Kidney epithelial cell (primary cell): ENCODE data around the gene OBSCN. TPM values are rescaled to one million over a fixed set of nuclear protein-coding genes. Genes with fewer than 3 reads are reported as not detected.
A peak's percentile ranks its signal among the peaks of the same experiment; 100 is the strongest.

ENCODE experiments used
- DNase-seq: peaks from one replicate; pipeline ENCODE4 v3.0.0-alpha.2; 2010; ENCODE audit warnings: low read depth
- H3K27me3 ChIP-seq: 2 replicates; pipeline ENCODE4 v1.6.0; 2011; ENCODE audit warnings: low read length; ENCODE audit not compliant: control insufficient read depth, insufficient read depth
- H3K36me3 ChIP-seq: 2 replicates; pipeline ENCODE4 v1.5.1; 2011; ENCODE audit warnings: low read length; ENCODE audit not compliant: control insufficient read depth, insufficient read depth
- H3K4me3 ChIP-seq: 2 replicates; pipeline ENCODE4 v1.5.1; 2011; ENCODE audit warnings: low read depth, mild to moderate bottlenecking, control low read depth, low read length
- CTCF ChIP-seq: IDR thresholded peaks from 2 replicates; pipeline ENCODE4 v1.5.1; 2011; ENCODE audit warnings: mild to moderate bottlenecking, moderate library complexity, low read length, control low read depth, inconsistent platforms; ENCODE audit not compliant: insufficient read depth, poor library complexity, severe bottlenecking
- total RNA-seq: library from RNA; depleted of rRNA; stranded (reverse); fragments of >200 nt; gene quantifications from 2 replicates; pipeline ENCODE4 v1.2.3, GENCODE V29; 2015

The OBSCN gene
- total RNA-seq, 1 donor from 2014 or later, result 13.5 TPM

GRCh38 chr1:228212415-228212965 lies 4.6 kb downstream of the OBSCN start:
- DNase-seq, result no peak
- no peak for TF ChIP-seq CTCF
- Histone ChIP-seq H3K4me3 (peak overlapping the region; percentile 31), H3K36me3 (no peaks in the 10 kb centered on the region), H3K27me3 (peaks cover 29% of the 10 kb centered on the region)

GRCh38 chr1:228212966-228213844 lies 5.4 kb downstream of the OBSCN start:
- Histone ChIP-seq H3K4me3 (peak overlapping the region; percentile 52), H3K27me3 (peaks cover 22% of the 10 kb centered on the region), H3K36me3 (no peaks in the 10 kb centered on the region)
- no peak for DNase-seq
- TF ChIP-seq CTCF, result peak; percentile 56

GRCh38 chr1:228213917-228214808 lies 6.3 kb downstream of the OBSCN start:
- TF ChIP-seq CTCF, result no peak
- H3K4me3 ChIP-seq, result peak overlapping the region; percentile 52
- H3K27me3 ChIP-seq, result peaks cover 16% of the 10 kb centered on the region
- H3K36me3 ChIP-seq, result peaks cover 2% of the 10 kb centered on the region
- no peak for DNase-seq

GRCh38 chr1:228214921-228215662 lies 7.2 kb downstream of the OBSCN start:
- Histone ChIP-seq H3K4me3 (no peak overlapping the region), H3K27me3 (peaks cover 14% of the 10 kb centered on the region), H3K36me3 (peaks cover 2% of the 10 kb centered on the region)
- no peak for TF ChIP-seq CTCF
- DNase-seq, result no peak

- Histone ChIP-seq H3K4me3 (no peak overlapping the region), H3K36me3 (peaks cover 2% of the 10 kb centered on the region), H3K27me3 (peaks cover 14% of the 10 kb centered on the region)
- TF ChIP-seq CTCF, result no peak
- no peak for DNase-seq
These were observed 7.8 kb downstream of the OBSCN start for GRCh38 chr1:228215663-228216116.
